GM21390 (cell line): ENCODE measurements around the gene ZHX3.

ENCODE experiments used
- ATAC-seq: cut with Tn5 transposase; IDR thresholded peaks from one replicate; pipeline ENCODE4 v1.9.1; 2021; ENCODE audit not compliant: unreplicated experiment

Gene ZHX3

GRCh38 chr20:41192575-41192974 lies 125.0 kb downstream of the ZHX3 start:
- no peak for ATAC-seq

- no peak for ATAC-seq
These were observed 125.7 kb downstream of the ZHX3 start for GRCh38 chr20:41191562-41192500.

- ATAC-seq: no peak
These were observed 129.9 kb downstream of the ZHX3 start for GRCh38 chr20:41187668-41188067.

GRCh38 chr20:41185013-41185757 lies 132.3 kb downstream of the ZHX3 start:
- ATAC-seq: no peak

GRCh38 chr20:41183831-41184230 lies 133.7 kb downstream of the ZHX3 start:
- ATAC-seq: no peak

- ATAC-seq: no peak
These were observed 134.1 kb downstream of the ZHX3 start for GRCh38 chr20:41183391-41183790.

GRCh38 chr20:41182296-41183212 lies 135.0 kb downstream of the ZHX3 start:
- ATAC-seq: no peak

GRCh38 chr20:41181567-41181966 lies 136.0 kb downstream of the ZHX3 start:
- ATAC-seq: no peak

GRCh38 chr20:41180599-41181333 lies 136.8 kb downstream of the ZHX3 start:
- no peak for ATAC-seq

GRCh38 chr20:41179961-41180360 lies 137.6 kb downstream of the ZHX3 start:
- ATAC-seq: no peak

- ATAC-seq: no peak
These were observed 138.6 kb downstream of the ZHX3 start for GRCh38 chr20:41178904-41179432.

- ATAC-seq: no peak
These were observed 139.0 kb downstream of the ZHX3 start for GRCh38 chr20:41178495-41178894.

- no peak for ATAC-seq
These were observed 139.9 kb downstream of the ZHX3 start for GRCh38 chr20:41177636-41178035.

- ATAC-seq: no peak
These were observed 140.6 kb downstream of the ZHX3 start for GRCh38 chr20:41176711-41177552.

GRCh38 chr20:41175727-41176330 lies 141.7 kb downstream of the ZHX3 start:
- no peak for ATAC-seq

GRCh38 chr20:41175201-41175651 lies 142.3 kb downstream of the ZHX3 start:
- no peak for ATAC-seq

- ATAC-seq: no peak
These were observed 142.7 kb downstream of the ZHX3 start for GRCh38 chr20:41174782-41175181.

GRCh38 chr20:41174373-41174772 lies 143.2 kb downstream of the ZHX3 start:
- no peak for ATAC-seq
